A549 (cell line): ENCODE measurements around the gene AQP5.

Experiments used
- EHMT2 ChIP-seq: fragments of 200-600 bp; sonication (generic); IDR thresholded peaks from 2 replicates; pipeline ENCODE4 v1.6.1; 2016; ENCODE audit warnings: antibody characterized with exemption, low read depth, mild to moderate bottlenecking, moderate library complexity
- FOSL2 ChIP-seq, 2 experiments: fragments of 450-650 bp in 1 of 2; fragments of >200 bp in 1 of 2; sonication (Bioruptor Twin) in 1 of 2; formaldehyde crosslinking; IDR thresholded peaks; 2 replicates each; pipeline versions ENCODE4 v1.5.0 to v1.6.1; 2016 to 2020; ENCODE audit warnings: mild to moderate bottlenecking in 1 of 2, moderate library complexity in 1 of 2
- JUNB ChIP-seq: fragments of >200 bp; sonication (Bioruptor Twin); formaldehyde crosslinking; IDR thresholded peaks from 2 replicates; pipeline ENCODE4 v1.6.1; 2016
- MYC ChIP-seq: IDR thresholded peaks from 2 replicates; pipeline ENCODE4 v1.6.1; 2012; ENCODE audit warnings: mild to moderate bottlenecking, inconsistent platforms, low read length, improper control_type of control experiment, borderline replicate concordance
- POLR2A ChIP-seq: IDR thresholded peaks from 2 replicates; pipeline ENCODE4 v1.6.1; 2012; ENCODE audit warnings: mild to moderate bottlenecking, low read length
- RAD21 ChIP-seq, 2 experiments: fragments of >200 bp in 1 of 2; sonication (Bioruptor Twin) in 1 of 2; formaldehyde crosslinking in 1 of 2; IDR thresholded peaks in 1 of 2; conservative IDR thresholded peaks in 1 of 2; 2 replicates in 1 of 2; 3 replicates in 1 of 2; pipeline ENCODE4 v1.6.1; 2012 to 2018; ENCODE audit warnings: inconsistent platforms in 1 of 2
- RCOR1 ChIP-seq: fragments of 150-350 bp; IDR thresholded peaks from 2 replicates; pipeline ENCODE4 v1.6.1; 2014; ENCODE audit warnings: antibody characterized with exemption, low read length, low read depth
- SMC3 ChIP-seq: fragments of >200 bp; sonication (Bioruptor Twin); formaldehyde crosslinking; IDR thresholded peaks from 3 replicates; pipeline ENCODE4 v1.6.1; 2018; ENCODE audit warnings: inconsistent platforms
- TF ChIP-seq, protein P1 (sequence below): fragments of >200 bp; sonication (Bioruptor Twin); formaldehyde crosslinking; IDR thresholded peaks from 3 replicates; pipeline ENCODE4 v1.5.1; 2016
- TF ChIP-seq, protein P2 (sequence below): fragments of >200 bp; sonication (Bioruptor Twin); formaldehyde crosslinking; IDR thresholded peaks from 3 replicates; pipeline ENCODE4 v1.6.1; 2016
- TF ChIP-seq, protein P3 (sequence below): fragments of 200-600 bp; sonication (generic); IDR thresholded peaks from 2 replicates; pipeline ENCODE4 v1.6.1; 2016; ENCODE audit warnings: antibody characterized with exemption, mild to moderate bottlenecking, moderate library complexity
- TF ChIP-seq, protein P4 (sequence below): IDR thresholded peaks from 2 replicates; pipeline ENCODE4 v1.6.1; 2012
- TF ChIP-seq, protein P5 (sequence below): IDR thresholded peaks from 2 replicates; pipeline ENCODE4 v1.6.1; 2012

DNA sequence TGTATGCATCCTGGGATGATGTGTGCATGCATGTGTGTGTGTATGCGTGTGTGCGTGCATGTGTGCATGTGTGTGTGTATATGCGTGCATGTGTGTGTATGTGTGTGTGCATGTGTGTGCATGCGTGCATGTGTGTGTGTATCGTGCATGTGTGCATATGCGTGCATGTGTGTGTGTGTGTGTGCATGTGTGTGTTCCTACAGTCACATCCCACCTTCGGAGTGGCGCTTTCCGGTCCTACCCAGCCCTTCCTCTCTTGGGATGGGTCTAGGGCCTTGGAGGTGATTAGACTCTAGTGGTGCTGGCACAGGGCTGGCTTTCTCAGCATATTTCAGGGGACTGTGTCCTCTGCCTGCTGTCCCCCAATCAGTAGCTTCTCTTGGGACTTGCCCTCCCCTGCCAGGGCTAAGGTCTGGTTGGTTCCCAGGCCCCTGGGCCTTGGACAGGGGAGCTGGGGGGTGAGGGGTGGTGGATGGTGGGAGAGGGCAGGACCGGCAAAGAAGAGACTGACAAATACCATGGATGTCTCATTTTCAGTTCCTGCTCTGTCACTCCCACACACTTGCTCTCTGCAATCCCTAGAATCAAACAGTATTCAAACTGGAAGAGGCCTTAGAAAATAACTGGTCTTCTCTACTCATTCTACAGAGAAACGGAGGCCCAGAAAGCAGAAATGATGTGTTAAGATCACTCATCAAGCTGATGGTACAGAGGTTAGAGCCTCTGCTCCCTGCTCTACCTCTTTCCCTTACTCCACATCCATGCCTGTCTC is 36.1 kb upstream of the AQP5 start:
- TF ChIP-seq RAD21 (conservative IDR thresholded peaks at IDR 0.05 in 1 of 2, IDR thresholded peaks at IDR 0.05 in 1 of 2) (no peak), JUNB (no peak), POLR2A (no peak), FOSL2 (IDR thresholded peaks at IDR 0.05) (no peak), FOSL2 (CRISPR knock-in tag; IDR thresholded peaks at IDR 0.05) (no peak), MYC (no peak), SMC3 (no peak), RCOR1 (no peak), EHMT2 (no peak)
- TF ChIP-seq, protein P1, sequence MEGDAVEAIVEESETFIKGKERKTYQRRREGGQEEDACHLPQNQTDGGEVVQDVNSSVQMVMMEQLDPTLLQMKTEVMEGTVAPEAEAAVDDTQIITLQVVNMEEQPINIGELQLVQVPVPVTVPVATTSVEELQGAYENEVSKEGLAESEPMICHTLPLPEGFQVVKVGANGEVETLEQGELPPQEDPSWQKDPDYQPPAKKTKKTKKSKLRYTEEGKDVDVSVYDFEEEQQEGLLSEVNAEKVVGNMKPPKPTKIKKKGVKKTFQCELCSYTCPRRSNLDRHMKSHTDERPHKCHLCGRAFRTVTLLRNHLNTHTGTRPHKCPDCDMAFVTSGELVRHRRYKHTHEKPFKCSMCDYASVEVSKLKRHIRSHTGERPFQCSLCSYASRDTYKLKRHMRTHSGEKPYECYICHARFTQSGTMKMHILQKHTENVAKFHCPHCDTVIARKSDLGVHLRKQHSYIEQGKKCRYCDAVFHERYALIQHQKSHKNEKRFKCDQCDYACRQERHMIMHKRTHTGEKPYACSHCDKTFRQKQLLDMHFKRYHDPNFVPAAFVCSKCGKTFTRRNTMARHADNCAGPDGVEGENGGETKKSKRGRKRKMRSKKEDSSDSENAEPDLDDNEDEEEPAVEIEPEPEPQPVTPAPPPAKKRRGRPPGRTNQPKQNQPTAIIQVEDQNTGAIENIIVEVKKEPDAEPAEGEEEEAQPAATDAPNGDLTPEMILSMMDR = no peak
- TF ChIP-seq, protein P2, sequence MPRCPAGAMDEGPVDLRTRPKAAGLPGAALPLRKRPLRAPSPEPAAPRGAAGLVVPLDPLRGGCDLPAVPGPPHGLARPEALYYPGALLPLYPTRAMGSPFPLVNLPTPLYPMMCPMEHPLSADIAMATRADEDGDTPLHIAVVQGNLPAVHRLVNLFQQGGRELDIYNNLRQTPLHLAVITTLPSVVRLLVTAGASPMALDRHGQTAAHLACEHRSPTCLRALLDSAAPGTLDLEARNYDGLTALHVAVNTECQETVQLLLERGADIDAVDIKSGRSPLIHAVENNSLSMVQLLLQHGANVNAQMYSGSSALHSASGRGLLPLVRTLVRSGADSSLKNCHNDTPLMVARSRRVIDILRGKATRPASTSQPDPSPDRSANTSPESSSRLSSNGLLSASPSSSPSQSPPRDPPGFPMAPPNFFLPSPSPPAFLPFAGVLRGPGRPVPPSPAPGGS = no peak
- TF ChIP-seq, protein P3, sequence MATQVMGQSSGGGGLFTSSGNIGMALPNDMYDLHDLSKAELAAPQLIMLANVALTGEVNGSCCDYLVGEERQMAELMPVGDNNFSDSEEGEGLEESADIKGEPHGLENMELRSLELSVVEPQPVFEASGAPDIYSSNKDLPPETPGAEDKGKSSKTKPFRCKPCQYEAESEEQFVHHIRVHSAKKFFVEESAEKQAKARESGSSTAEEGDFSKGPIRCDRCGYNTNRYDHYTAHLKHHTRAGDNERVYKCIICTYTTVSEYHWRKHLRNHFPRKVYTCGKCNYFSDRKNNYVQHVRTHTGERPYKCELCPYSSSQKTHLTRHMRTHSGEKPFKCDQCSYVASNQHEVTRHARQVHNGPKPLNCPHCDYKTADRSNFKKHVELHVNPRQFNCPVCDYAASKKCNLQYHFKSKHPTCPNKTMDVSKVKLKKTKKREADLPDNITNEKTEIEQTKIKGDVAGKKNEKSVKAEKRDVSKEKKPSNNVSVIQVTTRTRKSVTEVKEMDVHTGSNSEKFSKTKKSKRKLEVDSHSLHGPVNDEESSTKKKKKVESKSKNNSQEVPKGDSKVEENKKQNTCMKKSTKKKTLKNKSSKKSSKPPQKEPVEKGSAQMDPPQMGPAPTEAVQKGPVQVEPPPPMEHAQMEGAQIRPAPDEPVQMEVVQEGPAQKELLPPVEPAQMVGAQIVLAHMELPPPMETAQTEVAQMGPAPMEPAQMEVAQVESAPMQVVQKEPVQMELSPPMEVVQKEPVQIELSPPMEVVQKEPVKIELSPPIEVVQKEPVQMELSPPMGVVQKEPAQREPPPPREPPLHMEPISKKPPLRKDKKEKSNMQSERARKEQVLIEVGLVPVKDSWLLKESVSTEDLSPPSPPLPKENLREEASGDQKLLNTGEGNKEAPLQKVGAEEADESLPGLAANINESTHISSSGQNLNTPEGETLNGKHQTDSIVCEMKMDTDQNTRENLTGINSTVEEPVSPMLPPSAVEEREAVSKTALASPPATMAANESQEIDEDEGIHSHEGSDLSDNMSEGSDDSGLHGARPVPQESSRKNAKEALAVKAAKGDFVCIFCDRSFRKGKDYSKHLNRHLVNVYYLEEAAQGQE = no peak
- TF ChIP-seq, protein P4, sequence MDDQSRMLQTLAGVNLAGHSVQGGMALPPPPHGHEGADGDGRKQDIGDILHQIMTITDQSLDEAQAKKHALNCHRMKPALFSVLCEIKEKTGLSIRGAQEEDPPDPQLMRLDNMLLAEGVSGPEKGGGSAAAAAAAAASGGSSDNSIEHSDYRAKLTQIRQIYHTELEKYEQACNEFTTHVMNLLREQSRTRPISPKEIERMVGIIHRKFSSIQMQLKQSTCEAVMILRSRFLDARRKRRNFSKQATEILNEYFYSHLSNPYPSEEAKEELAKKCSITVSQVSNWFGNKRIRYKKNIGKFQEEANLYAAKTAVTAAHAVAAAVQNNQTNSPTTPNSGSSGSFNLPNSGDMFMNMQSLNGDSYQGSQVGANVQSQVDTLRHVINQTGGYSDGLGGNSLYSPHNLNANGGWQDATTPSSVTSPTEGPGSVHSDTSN = no peak
- TF ChIP-seq, protein P5, sequence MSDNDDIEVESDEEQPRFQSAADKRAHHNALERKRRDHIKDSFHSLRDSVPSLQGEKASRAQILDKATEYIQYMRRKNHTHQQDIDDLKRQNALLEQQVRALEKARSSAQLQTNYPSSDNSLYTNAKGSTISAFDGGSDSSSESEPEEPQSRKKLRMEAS = no peak
